Uterus (tissue), 4 donors: ENCODE measurements around the gene NOX3. TPM values are rescaled to one million over a fixed set of nuclear protein-coding genes. Genes with fewer than 3 reads are reported as not detected.

Experiments used
- DNase-seq, 2 donors: peaks; one replicate each; pipeline ENCODE4 v3.0.0-alpha.2; 2019 to 2020
- H3K27ac ChIP-seq, 2 donors: fragments of 200-600 bp; sonication (generic); 1 replicate in 1 of 2; 2 replicates in 1 of 2; pipeline ENCODE4 v1.5.1; 2016 to 2018
- H3K27me3 ChIP-seq, 2 donors: fragments of 200-600 bp; sonication (generic); one replicate each; pipeline ENCODE4 v1.5.1; 2018 to 2019; ENCODE audit warnings: control low read depth in 1 of 2
- H3K36me3 ChIP-seq, 2 donors: fragments of 200-600 bp; sonication (generic); one replicate each; pipeline ENCODE4 v1.5.1; 2019; ENCODE audit warnings: control low read depth in 1 of 2
- H3K4me1 ChIP-seq, 2 donors: fragments of 200-600 bp; sonication (generic); one replicate each; pipeline ENCODE4 v1.5.1; 2018 to 2019; ENCODE audit warnings: control low read depth in 1 of 2
- H3K4me3 ChIP-seq, 2 donors: fragments of 200-600 bp; sonication (generic); 1 replicate in 1 of 2; 2 replicates in 1 of 2; pipeline ENCODE4 v1.5.1; 2018 to 2019; ENCODE audit warnings: mild to moderate bottlenecking in 1 of 2
- H3K9me3 ChIP-seq, 2 donors: fragments of 200-600 bp; sonication (generic); one replicate each; pipeline ENCODE4 v1.5.1; 2019; ENCODE audit warnings: control low read depth in 1 of 2
- POLR2A ChIP-seq, 2 donors: fragments of 450-650 bp; IDR thresholded peaks; one replicate each; pipeline ENCODE4 v1.6.1; 2016; ENCODE audit warnings: antibody characterized with exemption in 2 of 2, mild to moderate bottlenecking in 1 of 2, moderate library complexity in 1 of 2
- intact Hi-C: fragments of 100-400 bp; cut with DNase I; formaldehyde crosslinking; loops from one replicate; pipeline ENCODE4 v1.15.1; 2023; ENCODE audit warnings: low total_unique reads
- total RNA-seq, 4 donors: library from RNA; depleted of rRNA in 3 of 4; stranded (reverse); fragments of >200 nt in 3 of 4; gene quantifications; one replicate each; pipeline versions ENCODE4 v1.1.0 to v1.2.4, GENCODE V29; 2014 to 2023
- TF ChIP-seq, protein P1 (sequence below), 4 experiments: fragments of 200-600 bp in 2 of 4; fragments of 450-650 bp in 2 of 4; sonication (generic) in 2 of 4; IDR thresholded peaks; one replicate each; pipeline ENCODE4 v1.5.1; 2016 to 2019; ENCODE audit warnings: antibody characterized with exemption in 4 of 4, mild to moderate bottlenecking in 2 of 4, moderate library complexity in 1 of 4
- donor health status: DM: yes; HTN: yes; CAD: no.

The NOX3 gene
- total RNA-seq, 4 donors from 2014 or later: not detected

DNA sequence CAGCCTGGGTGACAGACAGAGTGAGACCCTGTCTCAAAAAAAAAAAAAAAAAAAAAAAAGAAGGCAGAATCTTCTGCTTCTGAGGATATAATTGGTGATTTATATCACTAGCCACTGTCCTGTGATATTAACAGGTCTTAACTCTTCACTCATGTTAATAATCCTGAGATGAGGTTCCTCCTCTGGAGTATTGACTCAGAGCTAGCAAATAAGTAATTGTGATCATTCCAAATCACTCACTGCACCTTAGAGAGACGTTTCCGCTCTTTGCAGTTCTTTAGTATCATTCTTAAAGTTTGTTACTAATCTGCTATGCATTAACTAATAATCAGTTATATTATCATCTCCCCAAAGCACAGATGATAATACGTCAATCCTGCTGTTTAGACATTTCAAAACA lies 41.6 kb upstream of the NOX3 start:
- no peaks in the 10 kb centered on the region for H3K27me3 ChIP-seq
- DNase-seq: no peak
- no peak overlapping the region for H3K4me3 ChIP-seq
- H3K36me3 ChIP-seq: no peaks in the 10 kb centered on the region
- H3K27ac ChIP-seq: no peak overlapping the region
- no peaks in the 10 kb centered on the region for H3K9me3 ChIP-seq
- intact Hi-C loops: no loop called here
- H3K4me1 ChIP-seq: no peaks in the 10 kb centered on the region
- no peak for TF ChIP-seq POLR2A (IDR thresholded peaks at IDR 0.05)

DNA sequence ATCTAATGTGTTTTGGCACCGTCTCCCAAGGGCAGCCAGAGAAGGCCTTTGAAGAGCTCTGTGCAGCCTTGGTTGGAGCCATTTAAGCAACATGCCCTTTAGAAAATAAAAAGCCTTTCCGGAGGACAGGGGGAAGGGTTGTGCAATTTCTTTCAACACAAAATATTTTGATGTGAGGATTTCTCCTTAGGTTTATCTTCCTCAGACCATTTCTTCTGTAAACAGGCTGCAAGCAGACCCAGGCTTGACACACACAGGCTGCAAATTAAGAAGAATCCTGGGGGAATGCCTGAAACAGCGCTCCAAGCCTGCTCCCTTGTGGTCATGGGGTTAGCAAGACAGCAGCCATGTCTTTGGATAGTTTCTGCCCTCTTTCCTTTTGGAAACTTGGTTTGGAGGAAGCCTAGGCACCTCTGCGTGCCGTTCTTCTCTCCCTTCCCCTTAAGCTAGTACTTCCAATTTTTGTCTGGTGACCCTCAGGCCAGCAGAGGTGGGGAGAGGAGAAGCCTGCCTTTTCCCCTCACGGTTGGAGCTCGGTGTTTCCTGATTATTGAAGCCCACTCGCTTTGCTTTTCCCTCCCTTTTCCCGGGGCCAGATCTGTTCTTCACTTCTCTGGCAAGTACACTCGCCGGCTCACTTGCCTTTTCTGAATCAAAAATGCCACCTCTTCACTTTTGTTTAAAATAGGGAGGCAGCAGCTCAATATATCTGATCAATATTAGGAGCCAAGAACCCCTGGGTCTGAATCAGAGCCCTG lies 39.6 kb upstream of the NOX3 start:
- H3K27me3 ChIP-seq: no peaks in the 10 kb centered on the region
- H3K27ac ChIP-seq: peak overlapping the region; percentile 42 to 59
- H3K36me3 ChIP-seq: no peaks in the 10 kb centered on the region
- DNase-seq: peak; percentile 49 to 57
- TF ChIP-seq POLR2A (IDR thresholded peaks at IDR 0.05): no peak
- TF ChIP-seq, protein P1, sequence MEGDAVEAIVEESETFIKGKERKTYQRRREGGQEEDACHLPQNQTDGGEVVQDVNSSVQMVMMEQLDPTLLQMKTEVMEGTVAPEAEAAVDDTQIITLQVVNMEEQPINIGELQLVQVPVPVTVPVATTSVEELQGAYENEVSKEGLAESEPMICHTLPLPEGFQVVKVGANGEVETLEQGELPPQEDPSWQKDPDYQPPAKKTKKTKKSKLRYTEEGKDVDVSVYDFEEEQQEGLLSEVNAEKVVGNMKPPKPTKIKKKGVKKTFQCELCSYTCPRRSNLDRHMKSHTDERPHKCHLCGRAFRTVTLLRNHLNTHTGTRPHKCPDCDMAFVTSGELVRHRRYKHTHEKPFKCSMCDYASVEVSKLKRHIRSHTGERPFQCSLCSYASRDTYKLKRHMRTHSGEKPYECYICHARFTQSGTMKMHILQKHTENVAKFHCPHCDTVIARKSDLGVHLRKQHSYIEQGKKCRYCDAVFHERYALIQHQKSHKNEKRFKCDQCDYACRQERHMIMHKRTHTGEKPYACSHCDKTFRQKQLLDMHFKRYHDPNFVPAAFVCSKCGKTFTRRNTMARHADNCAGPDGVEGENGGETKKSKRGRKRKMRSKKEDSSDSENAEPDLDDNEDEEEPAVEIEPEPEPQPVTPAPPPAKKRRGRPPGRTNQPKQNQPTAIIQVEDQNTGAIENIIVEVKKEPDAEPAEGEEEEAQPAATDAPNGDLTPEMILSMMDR (IDR thresholded peaks at IDR 0.05): peak in 2 of 4 experiments; percentile 19 to 30
- no peaks in the 10 kb centered on the region for H3K4me1 ChIP-seq
- no peaks in the 10 kb centered on the region for H3K9me3 ChIP-seq
- H3K4me3 ChIP-seq: no peak overlapping the region
- intact Hi-C loops: no loop called here

DNA sequence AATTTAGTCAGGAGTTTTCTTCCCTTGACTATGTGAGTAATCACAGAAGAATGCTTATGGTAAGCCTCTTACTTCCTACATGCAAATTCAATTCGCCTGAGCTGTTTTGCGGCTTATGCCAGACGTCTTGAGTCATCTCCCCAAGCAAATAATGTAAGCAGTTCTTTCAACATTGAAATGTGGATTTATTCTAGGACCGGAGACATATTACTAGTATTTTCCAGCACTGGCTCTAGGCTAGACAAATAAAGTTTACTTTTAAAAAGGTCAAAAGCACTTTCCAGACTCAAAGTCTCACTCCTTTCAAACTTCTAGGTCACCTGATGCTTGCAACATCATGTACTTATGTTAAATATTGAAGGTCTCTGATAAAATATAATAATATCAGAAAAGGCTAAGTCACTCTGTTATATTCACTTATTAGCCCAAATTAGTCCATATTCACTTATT lies 38.1 kb upstream of the NOX3 start:
- no peaks in the 10 kb centered on the region for H3K36me3 ChIP-seq
- intact Hi-C loops: no loop called here
- DNase-seq: peak; percentile 48 to 54

DNA sequence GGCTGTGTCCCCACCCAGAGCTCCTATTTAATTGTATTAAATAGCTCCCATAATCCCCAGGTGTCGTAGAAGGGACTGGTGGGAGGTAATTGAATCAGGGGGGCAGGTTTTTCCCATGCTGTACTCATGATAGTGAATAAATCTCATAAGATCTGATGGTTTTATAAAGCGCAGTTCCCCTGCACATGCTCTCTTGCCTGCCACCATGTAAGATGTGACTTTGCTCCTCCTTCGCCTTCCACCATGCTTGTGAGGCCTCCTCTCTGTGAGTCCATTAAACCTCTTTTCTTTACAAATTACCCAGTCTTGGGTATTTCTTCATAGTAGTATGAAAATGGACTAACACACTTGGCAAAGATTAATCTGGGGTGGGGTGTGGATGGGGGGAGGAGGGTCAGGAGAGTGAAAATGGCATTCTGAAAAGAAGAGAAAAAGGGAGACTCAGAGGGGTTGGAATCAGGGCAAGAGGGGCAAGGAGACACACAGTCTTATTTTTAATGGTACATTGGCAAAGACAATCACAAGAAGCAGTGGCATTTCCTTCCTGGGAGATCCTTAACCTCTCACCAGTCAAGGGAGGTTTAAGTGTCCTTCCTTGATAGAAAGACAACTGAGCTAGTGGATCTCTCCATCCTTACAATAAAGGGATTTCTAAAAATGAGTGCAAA lies 37.5 kb upstream of the NOX3 start:
- intact Hi-C loops: no loop called here
- no peak for TF ChIP-seq POLR2A (IDR thresholded peaks at IDR 0.05)
- TF ChIP-seq, protein P1 (IDR thresholded peaks at IDR 0.05): no peak
- Histone ChIP-seq H3K27me3 (no peaks in the 10 kb centered on the region), H3K27ac (peak overlapping the region; percentile 35 to 50), H3K9me3 (no peaks in the 10 kb centered on the region), H3K4me1 (no peaks in the 10 kb centered on the region), H3K36me3 (no peaks in the 10 kb centered on the region), H3K4me3 (no peak overlapping the region)
- DNase-seq: no peak

More for the DNA sequence above, 38.1 kb upstream of the NOX3 start:
- Histone ChIP-seq H3K4me1 (no peaks in the 10 kb centered on the region), H3K27ac (peak overlapping the region; percentile 42 to 59), H3K4me3 (no peak overlapping the region), H3K27me3 (no peaks in the 10 kb centered on the region), H3K9me3 (no peaks in the 10 kb centered on the region)
- TF ChIP-seq, protein P1 (IDR thresholded peaks at IDR 0.05): no peak
- TF ChIP-seq POLR2A (IDR thresholded peaks at IDR 0.05): no peak

DNA sequence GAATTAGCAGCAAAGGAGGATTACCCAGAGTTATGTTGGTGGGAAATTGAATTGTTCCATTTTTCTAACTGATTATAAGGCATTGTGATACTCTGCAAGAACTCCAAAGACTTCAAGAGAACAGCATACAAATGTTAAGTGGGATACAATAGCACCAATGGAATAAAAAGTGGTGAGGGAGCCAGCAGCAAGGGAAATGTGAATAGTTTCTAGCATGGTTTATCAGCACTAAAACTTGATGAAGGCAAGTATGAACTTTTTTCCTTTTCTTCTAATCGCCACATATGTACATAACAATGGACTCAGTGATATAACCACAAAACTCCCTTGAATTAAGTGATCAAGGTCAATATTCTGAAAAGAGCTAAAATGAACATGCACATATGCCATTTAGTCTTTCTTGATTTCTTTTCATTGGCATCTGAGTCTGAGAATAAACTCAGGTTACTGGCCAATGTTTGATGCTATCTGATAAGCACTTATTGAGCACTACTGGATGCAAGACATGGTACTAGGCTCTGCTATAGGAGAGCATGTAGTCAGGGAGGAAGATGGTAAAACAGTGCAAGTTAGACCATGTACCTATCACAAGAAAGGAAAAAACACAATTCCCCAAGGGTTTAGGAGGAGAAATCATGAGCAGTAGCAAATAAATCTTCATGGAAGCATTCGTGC lies 36.6 kb upstream of the NOX3 start:
- Histone ChIP-seq H3K4me1 (no peaks in the 10 kb centered on the region), H3K27ac (no peak overlapping the region), H3K36me3 (no peaks in the 10 kb centered on the region), H3K27me3 (no peaks in the 10 kb centered on the region), H3K4me3 (no peak overlapping the region), H3K9me3 (no peaks in the 10 kb centered on the region)
- TF ChIP-seq POLR2A (IDR thresholded peaks at IDR 0.05): no peak
- TF ChIP-seq, protein P1 (IDR thresholded peaks at IDR 0.05): no peak
- no peak for DNase-seq
- intact Hi-C loops: no loop called here
